NCI-H345 (cell line): Measurements from ENCODE around the gene DRP2.
"Not testable (repeated sequence)": the region's sequence is repeated elsewhere in the genome, so short reads cannot be mapped to it uniquely, and the experiment has no call there.

Source experiments
- DNase-seq: peaks from one replicate; lab custom pipeline; 2025; lab: John Stamatoyannopoulos, UW

Gene DRP2

DNA sequence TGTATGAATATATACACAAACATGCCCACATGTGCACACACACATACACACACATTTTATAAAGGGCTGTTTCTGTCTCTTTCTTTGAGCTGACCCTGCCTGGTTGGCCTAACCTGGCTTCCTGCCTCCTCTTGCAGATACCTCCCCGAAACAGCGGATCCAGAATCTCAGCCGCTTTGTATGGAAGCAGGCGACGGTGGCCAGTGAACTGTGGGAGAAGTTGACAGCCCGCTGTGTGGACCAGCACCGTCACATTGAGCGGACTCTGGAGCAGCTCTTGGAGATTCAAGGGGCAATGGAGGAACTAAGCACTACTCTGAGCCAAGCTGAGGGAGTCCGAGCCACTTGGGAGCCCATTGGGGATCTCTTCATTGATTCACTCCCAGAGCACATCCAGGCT is 21.9 kb downstream of the DRP2 start:
- DNase-seq = no peak

DNA sequence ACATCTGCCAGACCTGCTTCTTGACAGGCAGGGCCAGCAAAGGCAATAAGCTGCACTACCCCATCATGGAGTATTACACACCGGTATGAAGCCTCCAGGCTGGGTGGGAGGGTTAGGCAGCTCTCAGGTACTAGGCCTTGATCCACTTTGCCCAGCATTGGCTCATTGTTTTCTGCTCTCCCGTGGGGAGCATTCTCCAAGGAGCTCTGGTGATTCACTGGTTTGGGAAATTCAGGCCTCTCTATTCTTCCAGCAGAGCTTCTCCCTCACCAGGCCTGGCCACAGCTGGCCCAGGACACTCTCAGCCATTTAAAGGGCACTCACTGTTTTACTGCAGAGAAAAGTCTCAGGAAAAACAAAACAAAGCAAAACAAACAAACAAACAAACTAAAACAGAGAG is 33.0 kb downstream of the DRP2 start:
- no peak for DNase-seq

DNA sequence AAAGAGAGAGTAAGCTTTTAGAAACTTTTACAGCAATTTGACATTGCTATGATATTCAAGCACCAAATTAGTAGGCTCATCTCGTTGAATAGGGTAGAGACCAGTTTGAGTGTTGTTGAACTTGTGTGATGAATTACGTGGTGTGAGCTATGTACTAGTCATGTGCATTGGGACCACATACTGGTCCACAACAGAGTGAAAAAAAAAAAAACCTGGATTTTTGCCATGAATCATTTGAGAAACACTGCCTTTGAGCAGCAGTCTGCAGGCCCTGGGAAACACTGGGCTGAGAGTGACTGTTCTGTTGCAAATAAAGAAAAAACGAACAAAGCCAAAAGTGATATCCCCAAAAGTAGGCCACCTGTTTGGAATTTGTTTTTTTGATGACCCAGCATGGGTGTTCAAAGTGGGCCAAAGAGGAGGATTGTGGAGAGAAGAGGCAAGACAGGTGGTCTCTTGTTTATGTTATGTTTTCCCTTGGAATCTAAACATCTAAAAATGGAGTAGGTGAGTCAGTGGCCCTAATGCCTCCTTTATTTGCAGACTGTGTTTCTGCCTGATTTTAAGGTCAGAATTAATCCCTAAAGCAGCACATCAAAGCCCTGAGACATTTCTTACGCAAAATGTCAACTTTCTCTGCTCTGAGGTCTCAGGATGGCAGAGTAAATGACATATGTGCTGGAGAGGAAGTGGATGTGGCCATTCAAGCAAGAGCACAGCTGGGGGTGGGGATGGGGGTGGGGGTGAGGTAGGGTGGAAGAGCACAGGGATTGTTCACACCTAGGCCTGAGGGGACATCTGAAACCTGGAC is 38.1 kb downstream of the DRP2 start:
- peak; percentile 3 for DNase-seq

DNA sequence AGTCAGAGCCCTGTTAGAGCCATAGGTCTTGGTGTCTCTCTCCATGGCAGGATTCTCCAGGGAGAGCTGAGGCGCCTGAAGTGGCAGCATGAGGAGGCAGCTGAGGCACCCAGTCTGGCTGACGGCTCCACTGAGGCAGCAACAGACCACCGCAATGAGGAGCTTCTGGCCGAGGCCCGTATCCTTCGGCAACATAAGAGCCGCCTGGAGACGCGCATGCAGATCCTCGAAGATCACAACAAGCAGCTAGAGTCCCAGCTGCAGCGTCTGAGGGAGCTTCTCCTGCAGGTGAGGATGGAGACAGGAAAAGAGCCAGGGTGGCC is 38.6 kb downstream of the DRP2 start:
- no peak for DNase-seq

DNA sequence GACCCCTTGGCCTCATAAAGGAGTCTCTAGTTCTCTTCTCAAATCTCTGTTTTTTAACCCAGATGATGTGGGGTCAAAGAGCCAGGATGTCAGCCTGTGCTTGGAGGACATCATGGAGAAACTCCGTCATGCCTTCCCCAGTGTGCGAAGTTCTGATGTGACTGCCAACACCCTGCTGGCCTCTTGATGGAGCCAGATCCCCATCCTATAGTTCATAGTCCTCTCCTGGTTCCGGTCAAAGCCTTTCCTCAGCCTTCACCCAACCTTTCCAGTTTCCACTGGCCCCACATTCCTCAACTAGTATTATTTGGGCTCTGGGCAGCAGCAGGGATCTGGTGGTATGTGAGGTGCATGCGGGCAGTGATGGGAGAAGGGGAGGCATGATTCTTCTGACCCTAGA is 40.8 kb downstream of the DRP2 start:
- DNase-seq = no peak

DNA sequence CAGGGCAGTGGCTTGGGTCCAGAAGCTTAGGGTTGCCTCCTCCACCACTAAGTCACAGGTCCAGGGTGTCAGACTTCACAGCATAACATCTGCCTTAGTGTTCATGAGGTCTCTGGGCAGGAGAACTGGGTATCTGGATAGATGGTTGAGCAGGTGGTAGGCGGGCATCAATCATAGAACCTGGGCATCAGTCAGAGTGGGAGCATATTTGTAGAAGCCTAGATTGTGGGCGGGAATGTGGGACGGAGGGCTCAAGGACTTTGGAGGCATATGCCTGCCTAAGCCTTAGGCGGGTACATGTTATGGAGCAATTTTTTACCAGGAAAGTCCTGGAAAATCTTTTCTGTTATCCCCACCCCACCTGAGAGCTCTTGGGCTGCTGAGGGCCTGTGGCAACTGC is 43.0 kb downstream of the DRP2 start:
- DNase-seq = no peak

DNA sequence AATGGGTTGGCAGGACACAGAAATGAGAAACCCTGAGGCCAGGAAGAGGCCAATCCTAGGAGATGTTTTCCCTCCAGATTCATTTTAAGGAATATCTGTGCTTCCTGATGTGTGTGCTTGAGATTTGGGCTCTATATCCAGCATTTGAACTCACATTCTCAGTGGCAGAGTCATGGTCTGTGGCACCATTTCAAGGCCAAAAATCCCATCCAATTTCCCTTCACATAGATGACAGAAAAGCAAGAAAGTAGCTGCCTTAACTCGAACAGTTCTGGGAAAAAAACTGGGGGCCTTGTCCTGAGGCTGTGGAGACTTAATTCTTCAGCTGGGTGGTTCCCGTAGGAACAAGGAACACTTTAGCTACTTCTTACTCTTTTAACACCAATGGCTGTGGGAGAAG is 44.2 kb downstream of the DRP2 start:
- DNase-seq = no peak

DNA sequence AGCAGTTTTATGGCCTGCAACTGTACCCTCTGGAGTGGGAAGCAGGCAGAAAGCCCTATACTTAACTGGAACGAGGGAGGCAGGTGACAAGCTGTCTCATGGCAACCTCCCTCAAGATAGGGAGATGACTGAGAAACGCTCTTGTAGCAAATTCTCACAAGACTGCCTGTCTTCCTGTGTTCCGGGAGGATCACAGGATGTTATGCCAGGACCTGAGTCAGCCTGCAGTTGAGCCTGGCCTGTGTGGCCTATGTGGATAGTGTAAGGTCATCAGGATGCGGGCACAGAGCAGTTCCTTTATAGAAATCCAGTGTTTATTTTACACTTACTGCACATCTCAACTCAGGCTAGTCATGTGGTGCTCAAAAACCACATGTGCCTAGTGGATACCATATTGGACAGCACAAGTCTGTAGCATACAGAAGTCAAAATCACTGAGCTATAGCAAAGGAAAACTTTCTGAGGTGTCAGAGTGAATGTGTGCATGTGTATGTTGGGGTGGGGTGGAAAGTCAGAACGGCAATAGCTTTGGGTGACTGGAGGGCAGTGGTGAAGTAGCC is 46.4 kb downstream of the DRP2 start:
- DNase-seq = no peak

DNA sequence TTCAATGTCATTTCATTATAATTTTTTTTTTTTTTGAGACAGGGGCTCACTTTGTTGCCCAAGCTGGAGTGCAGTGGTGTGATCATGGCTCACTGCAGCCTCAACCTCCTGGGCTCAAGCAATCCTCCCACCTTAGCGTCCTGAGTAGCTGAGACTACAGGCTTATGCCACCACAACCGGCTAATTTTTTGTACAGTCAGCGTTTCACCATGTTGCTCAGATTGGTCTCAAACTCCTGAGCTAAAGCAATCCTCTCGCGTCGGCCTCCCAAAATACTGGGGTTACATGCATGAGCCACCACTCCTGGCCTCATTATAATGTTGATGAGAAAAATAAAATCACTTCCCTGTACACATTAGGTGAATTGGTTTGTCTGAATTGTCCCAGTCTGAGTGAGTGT is 54.6 kb downstream of the DRP2 start:
- no peak for DNase-seq

DNA sequence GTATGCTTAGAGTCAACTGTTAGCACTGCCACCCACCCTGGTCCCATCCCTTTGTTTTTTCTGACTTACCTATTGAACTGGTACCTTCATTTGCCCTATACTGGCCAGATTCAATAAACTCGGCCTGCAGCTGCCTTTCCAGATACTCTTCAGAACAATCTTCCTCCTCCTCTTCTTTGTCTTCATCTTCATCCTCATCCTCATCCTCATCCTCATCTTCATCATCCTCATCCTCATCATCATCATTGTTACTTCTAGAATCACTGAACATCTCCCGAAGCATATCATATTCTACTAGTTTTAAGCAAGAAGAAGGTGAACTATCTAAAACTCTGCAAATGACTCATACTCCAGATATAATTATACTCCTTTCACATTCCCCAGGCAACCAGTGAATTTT is 56.7 kb downstream of the DRP2 start:
- DNase-seq = no peak

DNA sequence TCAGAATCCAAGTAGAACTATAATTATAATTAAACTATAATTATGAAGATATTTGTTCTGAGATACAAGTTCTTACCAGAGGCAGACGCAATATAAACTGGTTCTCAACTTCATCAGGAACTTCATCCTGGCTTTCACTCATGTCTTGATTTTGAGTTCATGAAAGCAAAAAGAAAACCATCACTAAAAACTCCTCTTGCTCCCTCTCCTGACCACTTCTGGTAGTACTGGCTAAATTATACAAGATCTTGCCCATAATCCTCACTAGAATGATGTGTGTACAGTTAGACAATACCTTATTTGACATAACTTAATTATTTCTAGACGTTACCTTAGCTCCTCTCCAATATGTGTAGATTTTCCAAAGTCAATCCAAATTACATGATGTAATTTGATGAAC is 67.8 kb downstream of the DRP2 start:
- DNase-seq = peak; percentile 3

DNA sequence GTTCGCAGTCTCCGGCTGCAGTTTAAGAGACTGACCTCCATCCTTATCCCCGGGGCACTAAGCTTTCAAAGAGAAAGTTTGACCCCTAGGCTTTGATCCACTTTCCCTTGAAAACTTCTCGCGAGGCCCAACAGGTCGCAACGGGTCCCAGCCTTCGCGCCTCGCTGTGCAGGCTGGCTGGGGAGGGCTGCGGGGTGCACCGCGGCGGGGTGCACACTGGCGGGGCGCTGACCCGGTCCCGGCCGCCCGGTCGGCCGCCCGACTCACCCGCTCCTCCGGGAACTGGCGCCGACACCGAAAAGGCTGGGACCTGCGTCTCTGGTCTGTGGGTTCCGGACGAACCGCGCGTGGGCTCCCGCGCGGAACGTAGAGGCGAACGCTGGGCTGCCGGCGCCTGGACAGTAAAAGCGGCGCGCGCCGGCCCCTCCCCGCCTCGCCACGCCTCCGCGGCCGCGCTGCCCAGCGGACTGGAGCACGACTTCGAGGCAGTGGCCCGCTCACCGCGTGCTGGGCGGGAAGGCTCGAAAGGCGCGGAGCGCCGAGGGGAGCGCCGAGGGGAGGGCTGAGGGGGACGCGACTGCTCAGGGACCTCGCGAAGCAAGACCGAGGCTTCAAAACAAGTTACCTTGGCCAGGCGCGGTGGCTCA is 71.5 kb downstream of the DRP2 start, which contains the start of gene TAF7L:
Gene TAF7L (minus strand): TSS at position 378 of the 647 bp plus-strand sequence. CDS start 3,791 bp downstream, outside the sequence.
- DNase-seq = no peak

DNA sequence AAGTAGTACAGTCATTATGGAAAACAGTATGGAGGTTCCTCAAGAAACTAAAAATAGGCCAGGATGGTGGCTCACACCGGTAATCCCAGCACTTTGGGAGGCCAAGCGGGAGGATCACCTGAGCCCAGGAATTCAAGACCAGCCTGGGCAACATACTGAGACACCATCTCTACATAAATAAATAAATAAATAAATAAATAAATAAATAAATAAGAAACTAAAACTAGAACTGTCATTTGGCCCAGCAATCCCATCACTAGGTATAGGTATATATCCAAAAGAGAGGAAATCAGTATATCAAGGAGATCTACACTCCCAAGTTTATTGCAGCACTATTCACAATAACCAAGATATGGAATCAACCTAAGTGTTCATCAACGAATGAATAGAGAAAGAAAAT is 76.0 kb downstream of the DRP2 start:
- not testable (repeated sequence) for DNase-seq

DNA sequence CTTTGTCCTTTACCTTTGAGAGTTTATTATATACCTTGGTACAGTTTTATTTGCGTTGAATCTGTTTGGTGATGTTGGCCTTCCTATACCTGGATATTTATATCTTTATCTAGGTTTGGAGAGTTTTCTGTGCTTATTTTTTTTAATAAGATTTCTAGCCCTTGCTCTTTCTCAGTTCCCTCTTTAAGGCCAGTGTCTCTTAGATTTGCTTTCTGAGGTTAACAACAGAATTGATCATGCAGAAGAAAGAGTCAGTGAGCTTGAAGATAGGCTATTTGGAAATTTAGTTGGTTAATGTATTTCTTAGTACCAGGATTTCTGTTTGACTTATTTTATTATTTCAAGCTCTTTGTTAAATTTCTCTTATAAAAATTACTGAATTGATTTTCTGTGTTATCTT is 84.2 kb downstream of the DRP2 start:
- DNase-seq = no peak
